Endothelial cell of umbilical vein (primary cell): ENCODE results near the gene SELENOF. TPM values are rescaled to one million over a fixed set of nuclear protein-coding genes. Genes with fewer than 3 reads are reported as not detected.

Source experiments
- BruUV-seq: library from RNA; stranded (reverse); fragments of 400-500 nt; replicated peaks from 2 replicates; lab custom pipeline; 2021; lab: Mats Ljungman, UMichigan
- CTCF ChIA-PET: fragments of 300-600, 350-600 bp; sonication (Branson Sonifier 250); formaldehyde crosslinking; loops from one replicate; lab custom pipeline; 2021; ENCODE audit warnings: antibody characterized with exemption, inconsistent platforms; lab: Charles Lee
- POLR2A ChIA-PET: fragments of 300-600, 350-600 bp; sonication (Branson Sonifier 250); formaldehyde crosslinking; loops from one replicate; lab custom pipeline; 2021; ENCODE audit warnings: antibody characterized with exemption, inconsistent platforms; lab: Charles Lee
- DNase-seq: peaks from one replicate; pipeline ENCODE4 v3.0.0-alpha.2; 2011; ENCODE audit warnings: low read depth, low spot score
- FAIRE-seq: peaks from 2 replicates; lab custom pipeline; 2011; peaks lifted over from hg19 to GRCh38; lab: Jason Lieb, UNC
- H2AFZ ChIP-seq: 2 replicates; pipeline ENCODE4 v1.6.0; 2012; ENCODE audit warnings: low read depth, low read length, control low read depth, inconsistent platforms
- H3K27ac ChIP-seq: 2 replicates; pipeline ENCODE4 v1.5.1; 2011; ENCODE audit warnings: low read depth, mild to moderate bottlenecking, control low read depth, low read length, moderate library complexity; ENCODE audit not compliant: insufficient read depth
- H3K27me3 ChIP-seq, 2 experiments: 2 replicates each; pipeline versions ENCODE4 v1.6.0 to v1.6.1; 2011; ENCODE audit warnings: low read length in 2 of 2, mixed read lengths in 1 of 2; ENCODE audit not compliant: control insufficient read depth in 2 of 2, insufficient read depth in 2 of 2
- H3K36me3 ChIP-seq, 2 experiments: 2 replicates in 1 of 2; 3 replicates in 1 of 2; pipeline ENCODE4 v1.5.1; 2011; ENCODE audit warnings: low read length in 2 of 2, mild to moderate bottlenecking in 1 of 2, moderate library complexity in 1 of 2; ENCODE audit not compliant: control insufficient read depth in 2 of 2, insufficient read depth in 2 of 2; ENCODE audit errors: extremely low read depth in 1 of 2
- H3K4me1 ChIP-seq: 3 replicates; pipeline ENCODE4 v1.5.1; 2011; ENCODE audit warnings: mild to moderate bottlenecking, low read length; ENCODE audit not compliant: control insufficient read depth, insufficient read depth; ENCODE audit errors: extremely low read depth
- H3K4me2 ChIP-seq: 2 replicates; pipeline ENCODE4 v1.6.1; 2011; ENCODE audit warnings: low read length, control low read depth, mixed read lengths; ENCODE audit not compliant: insufficient read depth
- H3K4me3 ChIP-seq, 3 experiments: fragments of 200-600 bp in 1 of 3; sonication (generic), shearing (Covaris generic) in 1 of 3; replicated peaks in 1 of 3; 2 replicates each; pipeline ENCODE4 v1.5.1; 2011 to 2016; ENCODE audit warnings: control low read depth in 3 of 3, low read length in 3 of 3, mild to moderate bottlenecking in 2 of 3, inconsistent platforms in 1 of 3, low read depth in 1 of 3, moderate library complexity in 1 of 3; ENCODE audit not compliant: insufficient read depth in 1 of 3
- H3K79me2 ChIP-seq: 2 replicates; pipeline ENCODE4 v1.6.0; 2012; ENCODE audit warnings: low read length, inconsistent platforms; ENCODE audit not compliant: control insufficient read depth, insufficient read depth
- H3K9ac ChIP-seq: replicated peaks from 2 replicates; pipeline ENCODE3; 2011; ENCODE audit warnings: low read length, control low read depth; ENCODE audit not compliant: insufficient read depth; ENCODE audit errors: extremely low read depth
- H3K9me1 ChIP-seq: replicated peaks from 3 replicates; pipeline ENCODE4 v1.6.0; 2011; ENCODE audit warnings: mild to moderate bottlenecking, low read length; ENCODE audit not compliant: control insufficient read depth, insufficient read depth; ENCODE audit errors: extremely low read depth
- H3K9me3 ChIP-seq: replicated peaks from 2 replicates; pipeline ENCODE4 v1.5.1; 2012; ENCODE audit warnings: low read length, inconsistent platforms; ENCODE audit not compliant: control insufficient read depth, insufficient read depth
- H4K20me1 ChIP-seq: replicated peaks from 2 replicates; pipeline ENCODE3; 2011; ENCODE audit warnings: mild to moderate bottlenecking, low read length; ENCODE audit not compliant: control insufficient read depth, insufficient read depth; ENCODE audit errors: extremely low read depth
- CTCF ChIP-seq, 2 donors: IDR thresholded peaks; 1 replicate in 1 of 2; 2 replicates in 1 of 2; pipeline ENCODE4 v1.5.1; 2011; ENCODE audit warnings: low read length in 2 of 2, mild to moderate bottlenecking in 2 of 2, moderate library complexity in 2 of 2, control low read depth in 1 of 2, inconsistent platforms in 1 of 2, low read depth in 1 of 2; ENCODE audit not compliant: insufficient read depth in 1 of 2; ENCODE audit errors: extremely low read depth in 1 of 2
- EZH2 ChIP-seq: IDR thresholded peaks from 2 replicates; pipeline ENCODE4 v1.6.1; 2012; ENCODE audit warnings: borderline replicate concordance, low read depth, mild to moderate bottlenecking, moderate library complexity, low read length, inconsistent platforms; ENCODE audit not compliant: severe bottlenecking
- FOS ChIP-seq: IDR thresholded peaks from 2 replicates; pipeline ENCODE4 v1.6.1; 2011; ENCODE audit warnings: mild to moderate bottlenecking, low read length, moderate library complexity, borderline replicate concordance; ENCODE audit not compliant: insufficient read depth
- GATA2 ChIP-seq: IDR thresholded peaks from 2 replicates; pipeline ENCODE4 v1.7.0; 2011; ENCODE audit warnings: low read depth, mild to moderate bottlenecking, moderate library complexity, mixed read lengths, low read length; ENCODE audit not compliant: insufficient read length, insufficient read depth
- JUN ChIP-seq: IDR thresholded peaks from 2 replicates; pipeline ENCODE4 v1.6.1; 2011; ENCODE audit warnings: borderline replicate concordance, low read depth; ENCODE audit not compliant: insufficient read length, insufficient read depth
- MAX ChIP-seq: IDR thresholded peaks from 2 replicates; pipeline ENCODE4 v1.6.1; 2011; ENCODE audit not compliant: insufficient read depth, insufficient read length
- MYC ChIP-seq: IDR thresholded peaks from one replicate; pipeline ENCODE4 v1.6.1; 2011; ENCODE audit warnings: mild to moderate bottlenecking, low read depth, low read length
- POLR2A ChIP-seq: IDR thresholded peaks from 2 replicates; pipeline ENCODE4 v1.6.1; 2012; ENCODE audit warnings: low read depth, mild to moderate bottlenecking, control low read depth, low read length
- POLR2AphosphoS5 ChIP-seq: IDR thresholded peaks from 2 replicates; pipeline ENCODE4 v1.6.1; 2012; ENCODE audit warnings: low read depth, mild to moderate bottlenecking, control low read depth, low read length, moderate library complexity; ENCODE audit not compliant: insufficient read depth
- dilution Hi-C: fragments of 300-500 bp; cut with MboI; formaldehyde crosslinking; loops from one replicate; pipeline ENCODE4 v1.15.0; 2019; ENCODE audit warnings: low sequenced_read_pairs; ENCODE audit not compliant: extremely low pct_ligation_motif_present
- intact Hi-C: fragments of 100-400 bp; cut with micrococcal nuclease; formaldehyde crosslinking; loops from one replicate; pipeline ENCODE4 v1.10.0; 2022
- polyA plus RNA-seq, 4 experiments: library from polyadenylated mRNA; depleted of rRNA in 3 of 4; stranded (reverse) in 3 of 4; unstranded in 1 of 4; fragments of >200 nt; gene quantifications; 2 replicates each; pipeline versions ENCODE4 v1.2.1 to v1.2.3, GENCODE V29; 2011 to 2012; ENCODE audit warnings: missing spikeins in 1 of 4
- total RNA-seq: library from RNA; stranded (reverse); gene quantifications from 2 replicates; pipeline ENCODE4 v1.2.3, GENCODE V29; 2021

SELENOF gene
- total and polyA plus RNA-seq, 2 donors (not counting 3 experiments of a cell fraction or from before 2014, with no cell fraction given), result 102 to 202 TPM

- dilution Hi-C loops (no loop called here), intact Hi-C loops (no loop called here)
- TF ChIP-seq EZH2 (no peak), MAX (no peak), MYC (no peak), POLR2AphosphoS5 (no peak), JUN (no peak), GATA2 (no peak), CTCF (IDR thresholded peaks at IDR 0.05; ENCODE audit: extremely low read depth in 1 of 2, insufficient read depth in 1 of 2, low read depth in 1 of 2, low read length in 2 of 2) (no peak), POLR2A (no peak), FOS (no peak)
- Histone ChIP-seq H3K4me2 (no peak overlapping the region), H3K27me3 (no peaks in the 10 kb centered on the region), H3K4me1 (no peaks in the 10 kb centered on the region), H3K4me3 (no peak overlapping the region), H3K9ac (no peak overlapping the region), H2AFZ (no peak overlapping the region), H3K9me1 (no peaks in the 10 kb centered on the region), H4K20me1 (no peaks in the 10 kb centered on the region), H3K9me3 (no peaks in the 10 kb centered on the region), H3K36me3 (peaks cover 0 to 4% of the 10 kb centered on the region in 2 experiments), H3K27ac (no peak overlapping the region), H3K79me2 (peaks cover 2% of the 10 kb centered on the region)
- DNase-seq (no peak), FAIRE-seq (no peak)
- ChIA-PET POLR2A (no interaction called here), CTCF (interaction anchor here (1.4 to 1.7 kb wide), 2 partner anchors 13 to 124 kb away, joined by 3 read pairs; no protein-coding TSS in a partner anchor)
- no TSS peak for BruUV-seq
These were observed 53.9 kb downstream of the SELENOF start for GRCh38 chr1:86860020-86860419.
